Fibroblast of lung (primary cell): ENCODE data around the gene CHMP6.

Source experiments
- CTCF ChIP-seq, 2 donors: IDR thresholded peaks in 1 of 2; conservative IDR thresholded peaks in 1 of 2; 1 replicate in 1 of 2; 2 replicates in 1 of 2; pipeline ENCODE4 v1.5.1; 2011 to 2012; ENCODE audit warnings: low read length in 2 of 2, control low read depth in 1 of 2, inconsistent platforms in 1 of 2, low read depth in 1 of 2, mild to moderate bottlenecking in 1 of 2
- EZH2 ChIP-seq: IDR thresholded peaks from 2 replicates; pipeline ENCODE4 v1.5.1; 2012; ENCODE audit warnings: low read length, control low read depth, mild to moderate bottlenecking; ENCODE audit errors: missing control alignments

- TF ChIP-seq CTCF (conservative IDR thresholded peaks at IDR 0.05 in 1 of 2, IDR thresholded peaks at IDR 0.05 in 1 of 2; ENCODE audit: low read depth in 1 of 2, low read length in 2 of 2): no peak
- no peak for TF ChIP-seq EZH2
Measured at GRCh38 chr17:80950466-80951120, 41.0 kb upstream of the CHMP6 start.
